Glomerular visceral epithelial cell (primary cell): ENCODE results near the gene SPIB.
A peak's percentile ranks its signal among the peaks of the same experiment; 100 is the strongest.

Experiments
- DNase-seq: peaks from one replicate; pipeline ENCODE4 v3.0.0-alpha.2; 2016; ENCODE audit errors: extremely low spot score

Gene SPIB

GRCh38 chr19:50419022-50419579 is 363 bp downstream of the SPIB start:
- DNase-seq, result no peak

GRCh38 chr19:50419580-50420035 is 870 bp downstream of the SPIB start:
- DNase-seq, result no peak

- no peak for DNase-seq
These were observed 1.4 kb downstream of the SPIB start for GRCh38 chr19:50420127-50420526.

GRCh38 chr19:50420808-50421207 is 2.1 kb downstream of the SPIB start:
- no peak for DNase-seq

- no peak for DNase-seq
These were observed 3.9 kb downstream of the SPIB start for GRCh38 chr19:50422397-50423278.

GRCh38 chr19:50423279-50424113 is 4.8 kb downstream of the SPIB start:
- DNase-seq, result no peak

GRCh38 chr19:50425581-50425980 is 6.8 kb downstream of the SPIB start:
- DNase-seq, result no peak

GRCh38 chr19:50427318-50427925 is 8.7 kb downstream of the SPIB start:
- no peak for DNase-seq

GRCh38 chr19:50427997-50428425 is 9.3 kb downstream of the SPIB start:
- peak; percentile 71 for DNase-seq

GRCh38 chr19:50428772-50429463 is 10.2 kb downstream of the SPIB start:
- DNase-seq, result no peak

- DNase-seq, result no peak
These were observed 12.2 kb downstream of the SPIB start for GRCh38 chr19:50430888-50431342.

- peak; percentile 81 for DNase-seq
These were observed 12.8 kb downstream of the SPIB start for GRCh38 chr19:50431343-50432220.

- peak; percentile 56 for DNase-seq
These were observed 13.7 kb downstream of the SPIB start, which contains the start of gene MYBPC2 for GRCh38 chr19:50432221-50433028. Gene MYBPC2, plus strand, starts transcription at chr19:50432892. Its CDS starts 62 bp downstream, at chr19:50432954.

- no peak for DNase-seq
These were observed 14.8 kb downstream of the SPIB start for GRCh38 chr19:50433201-50434180.

- DNase-seq, result peak; percentile 47
These were observed 15.8 kb downstream of the SPIB start for GRCh38 chr19:50434525-50434924.

- DNase-seq, result no peak
These were observed 16.5 kb downstream of the SPIB start for GRCh38 chr19:50435221-50435620.

GRCh38 chr19:50435627-50436026 is 16.9 kb downstream of the SPIB start:
- DNase-seq, result no peak
